Hepatocyte (in vitro differentiated cells): Measurements from ENCODE around the gene RNF222. TPM values are rescaled to one million over a fixed set of nuclear protein-coding genes. Genes with fewer than 3 reads are reported as not detected.

Experiments
- DNase-seq: peaks from one replicate; pipeline ENCODE4 v3.0.0-alpha.2; 2016; ENCODE audit warnings: low spot score
- H2AFZ ChIP-seq: fragments of 200-600 bp; sonication (generic); 2 replicates; pipeline ENCODE4 v1.6.0; 2016; ENCODE audit warnings: antibody characterized with exemption, mild to moderate bottlenecking
- H3K27ac ChIP-seq: fragments of 200-600 bp; sonication (generic); 2 replicates; pipeline ENCODE4 v1.5.1; 2016; ENCODE audit warnings: mild to moderate bottlenecking
- H3K27me3 ChIP-seq: fragments of 200-600 bp; sonication (generic); 2 replicates; pipeline ENCODE4 v1.6.1; 2016
- H3K36me3 ChIP-seq: fragments of 200-600 bp; sonication (generic); replicated peaks from 2 replicates; pipeline ENCODE4 v1.5.1; 2016; ENCODE audit warnings: low read depth; ENCODE audit not compliant: insufficient read depth
- H3K4me1 ChIP-seq: fragments of 200-600 bp; sonication (generic); 2 replicates; pipeline ENCODE4 v1.5.1; 2016; ENCODE audit warnings: mild to moderate bottlenecking, moderate library complexity; ENCODE audit not compliant: insufficient read depth
- H3K4me2 ChIP-seq: fragments of 200-600 bp; sonication (generic); 2 replicates; pipeline ENCODE4 v1.6.0; 2016
- H3K4me3 ChIP-seq: fragments of 200-600 bp; sonication (generic); 2 replicates; pipeline ENCODE4 v1.5.1; 2016; ENCODE audit warnings: mild to moderate bottlenecking
- H3K79me2 ChIP-seq: fragments of 200-600 bp; sonication (generic); 2 replicates; pipeline ENCODE4 v1.6.0; 2017; ENCODE audit warnings: mild to moderate bottlenecking
- H3K9me2 ChIP-seq: fragments of 200-600 bp; sonication (generic); replicated peaks from 2 replicates; pipeline ENCODE4 v1.6.0; 2017; ENCODE audit warnings: mild to moderate bottlenecking; ENCODE audit not compliant: insufficient read depth
- H3K9me3 ChIP-seq: fragments of 200-600 bp; sonication (generic); 2 replicates; pipeline ENCODE4 v1.5.1; 2016; ENCODE audit warnings: low read depth, mild to moderate bottlenecking
- H4K20me1 ChIP-seq: fragments of 200-600 bp; sonication (generic); 2 replicates; pipeline ENCODE4 v1.6.0; 2016; ENCODE audit warnings: mild to moderate bottlenecking; ENCODE audit not compliant: insufficient read depth, poor library complexity, severe bottlenecking
- EZH2 ChIP-seq: fragments of 200-600 bp; sonication (generic); IDR thresholded peaks from 2 replicates; pipeline ENCODE4 v1.6.1; 2016; ENCODE audit warnings: antibody characterized with exemption, mild to moderate bottlenecking, borderline replicate concordance
- EZH2phosphoT487 ChIP-seq: fragments of 200-600 bp; sonication (generic); IDR thresholded peaks from one replicate; pipeline ENCODE4 v1.6.1; 2018; ENCODE audit warnings: antibody characterized with exemption, mild to moderate bottlenecking, low read depth, moderate library complexity; ENCODE audit not compliant: unreplicated experiment, severe bottlenecking
- WGBS: methylation state at CpG from one replicate; pipeline ENCODE4 v1.1.6; 2016; ENCODE audit warnings: low lambda C conversion rate; ENCODE audit errors: missing lambda C conversion rate; 5-methylcytosine and 5-hydroxymethylcytosine counted together
- polyA plus RNA-seq: library from polyadenylated mRNA; unstranded; fragments of >200 nt; fragmentation: Nextera tagmentation; extraction: Ambion mirVana; gene quantifications from 2 replicates; pipeline ENCODE4 v1.2.1, GENCODE V29; 2016
- total RNA-seq: library from RNA; depleted of rRNA; stranded (reverse); fragments of >200 nt; gene quantifications from 2 replicates; pipeline ENCODE4 v1.2.3, GENCODE V29; 2014
- TF ChIP-seq, protein P1 (sequence below): fragments of 200-600 bp; sonication (generic); IDR thresholded peaks from 2 replicates; pipeline ENCODE4 v1.5.1; 2016; ENCODE audit warnings: antibody characterized with exemption, mild to moderate bottlenecking; ENCODE audit not compliant: poor library complexity

Gene RNF222
- total and polyA plus RNA-seq, 2 experiments from 2014 or later: not detected

GRCh38 chr17:8406174-8406573 lies 8.5 kb upstream of the RNF222 start:
- no peaks in the 10 kb centered on the region for H3K9me3 ChIP-seq
- H3K9me2 ChIP-seq: no peaks in the 10 kb centered on the region
- no peaks in the 10 kb centered on the region for H3K4me1 ChIP-seq
- H4K20me1 ChIP-seq: no peaks in the 10 kb centered on the region
- 73% methylated on average over 2 of the region's 2 CpGs for WGBS
- DNase-seq: no peak
- H3K79me2 ChIP-seq: no peaks in the 10 kb centered on the region
- TF ChIP-seq, protein P1, sequence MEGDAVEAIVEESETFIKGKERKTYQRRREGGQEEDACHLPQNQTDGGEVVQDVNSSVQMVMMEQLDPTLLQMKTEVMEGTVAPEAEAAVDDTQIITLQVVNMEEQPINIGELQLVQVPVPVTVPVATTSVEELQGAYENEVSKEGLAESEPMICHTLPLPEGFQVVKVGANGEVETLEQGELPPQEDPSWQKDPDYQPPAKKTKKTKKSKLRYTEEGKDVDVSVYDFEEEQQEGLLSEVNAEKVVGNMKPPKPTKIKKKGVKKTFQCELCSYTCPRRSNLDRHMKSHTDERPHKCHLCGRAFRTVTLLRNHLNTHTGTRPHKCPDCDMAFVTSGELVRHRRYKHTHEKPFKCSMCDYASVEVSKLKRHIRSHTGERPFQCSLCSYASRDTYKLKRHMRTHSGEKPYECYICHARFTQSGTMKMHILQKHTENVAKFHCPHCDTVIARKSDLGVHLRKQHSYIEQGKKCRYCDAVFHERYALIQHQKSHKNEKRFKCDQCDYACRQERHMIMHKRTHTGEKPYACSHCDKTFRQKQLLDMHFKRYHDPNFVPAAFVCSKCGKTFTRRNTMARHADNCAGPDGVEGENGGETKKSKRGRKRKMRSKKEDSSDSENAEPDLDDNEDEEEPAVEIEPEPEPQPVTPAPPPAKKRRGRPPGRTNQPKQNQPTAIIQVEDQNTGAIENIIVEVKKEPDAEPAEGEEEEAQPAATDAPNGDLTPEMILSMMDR: no peak
- no peak for TF ChIP-seq EZH2
- TF ChIP-seq EZH2phosphoT487: no peak
- no peaks in the 10 kb centered on the region for H3K27me3 ChIP-seq
- no peak overlapping the region for H3K4me3 ChIP-seq
- H3K36me3 ChIP-seq: no peaks in the 10 kb centered on the region
- H3K27ac ChIP-seq: no peak overlapping the region
- no peak overlapping the region for H2AFZ ChIP-seq
- H3K4me2 ChIP-seq: no peak overlapping the region

DNA sequence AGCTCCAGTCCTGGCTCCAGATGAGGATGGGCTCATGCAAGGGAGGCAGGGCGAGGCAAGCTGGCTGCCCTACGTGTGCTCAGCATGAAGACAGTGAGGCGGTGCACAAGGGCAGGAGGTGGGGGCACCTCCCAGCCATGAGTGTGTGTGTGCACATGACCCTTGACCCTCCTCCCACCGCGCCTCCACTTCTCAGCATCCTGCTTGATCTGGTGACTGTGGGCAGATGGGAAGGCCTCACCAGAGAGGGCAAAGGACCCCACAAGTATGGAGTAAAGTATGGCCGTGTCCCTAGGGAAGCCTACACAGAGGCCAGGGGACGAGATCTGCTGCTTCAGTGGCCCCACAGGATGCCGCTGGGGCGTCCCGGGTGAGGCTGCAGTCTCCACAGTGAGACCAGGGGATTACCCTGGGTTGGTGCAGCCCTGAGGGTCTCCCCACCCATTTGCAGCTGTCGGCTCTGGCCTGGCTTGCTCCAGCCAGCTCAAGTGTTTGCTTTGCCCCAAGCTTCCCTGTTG lies 7.9 kb upstream of the RNF222 start:
- H2AFZ ChIP-seq: no peak overlapping the region
- no peak overlapping the region for H3K27ac ChIP-seq
- WGBS: 90% methylated on average over 11 of the region's 11 CpGs
- no peak for TF ChIP-seq EZH2phosphoT487
- TF ChIP-seq, protein P1: no peak
- no peaks in the 10 kb centered on the region for H3K4me1 ChIP-seq
- no peaks in the 10 kb centered on the region for H3K36me3 ChIP-seq
- no peaks in the 10 kb centered on the region for H3K79me2 ChIP-seq
- no peaks in the 10 kb centered on the region for H4K20me1 ChIP-seq
- H3K9me3 ChIP-seq: no peaks in the 10 kb centered on the region
- H3K4me3 ChIP-seq: no peak overlapping the region
- no peak overlapping the region for H3K4me2 ChIP-seq
- no peak for DNase-seq
- no peaks in the 10 kb centered on the region for H3K9me2 ChIP-seq
- no peaks in the 10 kb centered on the region for H3K27me3 ChIP-seq

DNA sequence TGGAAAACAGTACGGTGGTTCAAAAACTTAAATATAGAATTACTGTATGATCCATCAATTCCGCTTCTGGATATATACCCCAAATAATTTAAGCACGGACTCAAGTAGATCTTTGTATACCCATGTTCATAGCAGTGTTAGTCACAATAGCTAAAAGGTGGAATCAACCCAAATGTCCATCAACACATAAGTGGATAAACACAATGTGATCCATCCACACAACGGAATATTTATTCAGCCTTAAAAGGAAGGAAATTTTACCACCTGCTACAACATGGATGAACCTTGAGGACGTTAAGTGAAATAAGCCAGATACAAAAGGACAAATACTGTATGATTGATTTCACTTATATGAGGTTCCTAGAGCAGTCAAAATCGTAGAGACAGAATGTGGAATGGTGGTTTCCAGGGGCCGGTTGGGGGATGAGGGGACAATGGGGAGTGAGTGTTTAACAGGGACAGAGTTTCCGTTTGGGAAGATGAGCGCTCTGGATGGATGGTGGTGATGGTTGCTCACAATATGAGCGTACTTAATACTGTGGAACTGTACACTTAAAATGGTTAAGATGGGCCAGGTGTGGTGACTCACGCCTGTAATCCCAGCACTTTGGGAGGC lies 5.4 kb upstream of the RNF222 start:
- Histone ChIP-seq H3K4me2 (no peak overlapping the region), H2AFZ (no peak overlapping the region), H3K27ac (no peak overlapping the region), H4K20me1 (no peaks in the 10 kb centered on the region), H3K4me3 (no peak overlapping the region), H3K9me2 (no peaks in the 10 kb centered on the region), H3K4me1 (no peaks in the 10 kb centered on the region), H3K79me2 (no peaks in the 10 kb centered on the region), H3K27me3 (peaks cover 5% of the 10 kb centered on the region), H3K9me3 (no peaks in the 10 kb centered on the region), H3K36me3 (no peaks in the 10 kb centered on the region)
- 83% methylated on average over 11 of the region's 11 CpGs for WGBS
- DNase-seq: no peak
- TF ChIP-seq, protein P1: no peak
- TF ChIP-seq EZH2phosphoT487: no peak
- TF ChIP-seq EZH2: no peak
